Mesothelial cell of epicardium (in vitro differentiated cells): ENCODE results near the gene BIRC7. TPM values are rescaled to one million over a fixed set of nuclear protein-coding genes. Genes with fewer than 3 reads are reported as not detected.

ENCODE experiments used
- DNase-seq, 2 experiments: peaks; one replicate each; pipeline ENCODE4 v3.0.0; 2021; ENCODE audit warnings: low spot score in 2 of 2; ENCODE audit not compliant: unreplicated experiment in 2 of 2
- H3K27ac Mint-ChIP-seq: 2 replicates; pipeline ENCODE4 v1.8.0; 2021; ENCODE audit warnings: mixed read lengths
- H3K27me3 Mint-ChIP-seq: 2 replicates; pipeline ENCODE4 v1.8.0; 2021; ENCODE audit warnings: low read depth, mixed read lengths
- H3K36me3 Mint-ChIP-seq: 2 replicates; pipeline ENCODE4 v1.8.0; 2021; ENCODE audit warnings: mixed read lengths
- H3K4me1 Mint-ChIP-seq: 2 replicates; pipeline ENCODE4 v1.8.0; 2021; ENCODE audit warnings: mixed read lengths
- H3K4me3 Mint-ChIP-seq: 2 replicates; pipeline ENCODE4 v1.8.0; 2021; ENCODE audit warnings: mild to moderate bottlenecking, moderate library complexity, mixed read lengths
- H3K9me3 Mint-ChIP-seq: 2 replicates; pipeline ENCODE4 v1.8.0; 2021; ENCODE audit warnings: mixed read lengths
- total RNA-seq: library from RNA; stranded (reverse); gene quantifications from 3 replicates; pipeline ENCODE4 v1.2.1, GENCODE V29; 2021
- TF ChIP-seq, protein P1 (sequence below): fragments of 200-600 bp; sonication (generic); IDR thresholded peaks from one replicate; pipeline ENCODE4 v1.5.0; 2021; ENCODE audit warnings: antibody characterized with exemption; ENCODE audit not compliant: unreplicated experiment

The BIRC7 gene
- total RNA-seq, 1 donor from 2014 or later, result 0.36 TPM

DNA sequence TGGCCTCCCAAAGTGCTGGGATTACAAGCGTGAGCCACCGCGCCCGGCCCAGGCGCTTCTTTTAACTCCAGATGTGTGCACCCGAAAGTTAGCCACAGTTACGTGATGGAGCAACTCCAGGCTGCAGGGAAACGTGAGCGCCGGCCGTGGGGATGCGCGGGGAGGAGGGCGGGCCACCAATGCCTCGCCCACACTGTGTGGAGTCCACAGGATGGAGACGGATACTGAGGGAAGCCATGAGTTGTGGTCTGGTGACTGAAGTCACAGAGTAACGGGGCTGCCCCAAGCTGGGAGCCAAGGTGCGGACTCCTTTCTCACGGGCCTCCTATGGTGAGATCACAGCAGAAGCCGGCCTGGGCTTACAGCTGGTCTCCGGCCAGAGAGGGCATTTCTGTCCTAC lies 43.0 kb upstream of the BIRC7 start:
- Mint-ChIP-seq H3K9me3 (no peaks in the 10 kb centered on the region), H3K36me3 (peaks cover 15% of the 10 kb centered on the region), H3K27ac (no peak overlapping the region), H3K4me1 (no peaks in the 10 kb centered on the region), H3K4me3 (no peak overlapping the region), H3K27me3 (no peaks in the 10 kb centered on the region)
- no peak for DNase-seq
- TF ChIP-seq, protein P1, sequence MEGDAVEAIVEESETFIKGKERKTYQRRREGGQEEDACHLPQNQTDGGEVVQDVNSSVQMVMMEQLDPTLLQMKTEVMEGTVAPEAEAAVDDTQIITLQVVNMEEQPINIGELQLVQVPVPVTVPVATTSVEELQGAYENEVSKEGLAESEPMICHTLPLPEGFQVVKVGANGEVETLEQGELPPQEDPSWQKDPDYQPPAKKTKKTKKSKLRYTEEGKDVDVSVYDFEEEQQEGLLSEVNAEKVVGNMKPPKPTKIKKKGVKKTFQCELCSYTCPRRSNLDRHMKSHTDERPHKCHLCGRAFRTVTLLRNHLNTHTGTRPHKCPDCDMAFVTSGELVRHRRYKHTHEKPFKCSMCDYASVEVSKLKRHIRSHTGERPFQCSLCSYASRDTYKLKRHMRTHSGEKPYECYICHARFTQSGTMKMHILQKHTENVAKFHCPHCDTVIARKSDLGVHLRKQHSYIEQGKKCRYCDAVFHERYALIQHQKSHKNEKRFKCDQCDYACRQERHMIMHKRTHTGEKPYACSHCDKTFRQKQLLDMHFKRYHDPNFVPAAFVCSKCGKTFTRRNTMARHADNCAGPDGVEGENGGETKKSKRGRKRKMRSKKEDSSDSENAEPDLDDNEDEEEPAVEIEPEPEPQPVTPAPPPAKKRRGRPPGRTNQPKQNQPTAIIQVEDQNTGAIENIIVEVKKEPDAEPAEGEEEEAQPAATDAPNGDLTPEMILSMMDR, result no peak

DNA sequence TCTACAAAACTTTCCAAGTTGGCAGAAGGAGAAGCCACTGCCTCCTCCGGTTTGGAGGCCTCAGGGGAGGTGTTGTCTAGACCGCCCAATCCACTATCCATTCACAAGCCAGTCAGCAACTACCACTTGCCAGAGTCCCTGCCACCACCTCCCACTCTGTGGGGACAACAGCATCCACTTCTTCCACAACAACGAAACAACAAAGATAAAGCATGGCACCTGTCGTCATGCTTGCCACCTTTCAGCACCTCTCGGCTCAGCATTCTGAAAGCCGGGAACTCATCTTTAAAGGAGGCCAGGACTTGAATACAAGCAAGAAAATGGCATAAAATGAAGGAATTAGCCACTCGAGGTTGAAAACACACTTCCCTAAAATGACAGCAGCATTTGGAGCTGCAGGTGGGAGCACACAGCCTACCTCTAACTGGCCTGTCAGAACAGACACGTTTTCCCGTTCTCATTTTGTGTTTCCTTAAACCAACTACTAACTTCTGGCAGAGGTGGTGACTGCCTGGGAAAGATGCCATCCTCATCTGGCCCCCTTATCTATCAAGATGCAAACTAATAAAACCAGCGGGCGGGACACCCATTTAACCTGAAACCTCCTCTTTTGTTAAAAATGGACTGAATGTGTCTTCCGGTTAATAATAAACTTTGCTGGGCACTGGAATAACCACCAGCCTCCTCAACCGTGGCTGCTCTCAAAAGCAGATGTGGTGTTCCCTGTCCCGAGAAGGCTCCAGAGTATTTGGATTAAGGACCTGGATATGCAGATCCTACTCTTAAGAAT lies 41.5 kb upstream of the BIRC7 start:
- TF ChIP-seq, protein P1, result no peak
- Mint-ChIP-seq H3K4me3 (no peak overlapping the region), H3K4me1 (peaks cover 6% of the 10 kb centered on the region), H3K27ac (no peak overlapping the region), H3K36me3 (peaks cover 15% of the 10 kb centered on the region), H3K9me3 (no peaks in the 10 kb centered on the region), H3K27me3 (no peaks in the 10 kb centered on the region)
- DNase-seq, result no peak

DNA sequence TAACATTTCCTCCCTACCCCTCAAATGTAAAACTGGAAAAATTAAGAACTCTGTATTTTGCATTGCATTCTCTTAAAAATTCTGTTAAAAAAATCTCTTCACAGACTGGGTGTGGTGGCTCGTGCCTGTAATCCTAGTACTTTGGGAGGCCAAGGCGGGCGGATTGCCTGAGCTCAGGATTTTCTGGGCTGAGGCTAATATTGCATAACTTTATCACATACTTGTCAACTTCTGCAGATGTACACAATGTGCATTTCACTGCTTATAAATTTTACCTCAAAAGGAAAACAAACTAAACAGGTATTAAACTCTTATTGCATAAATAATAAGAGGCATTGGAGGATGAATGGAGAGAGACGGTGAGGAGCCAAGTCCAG lies 40.9 kb upstream of the BIRC7 start:
- peaks cover 18% of the 10 kb centered on the region for H3K36me3 Mint-ChIP-seq
- H3K9me3 Mint-ChIP-seq, result no peaks in the 10 kb centered on the region
- no peak for DNase-seq
- TF ChIP-seq, protein P1, result no peak
- no peaks in the 10 kb centered on the region for H3K27me3 Mint-ChIP-seq
- no peak overlapping the region for H3K4me3 Mint-ChIP-seq
- peaks cover 6% of the 10 kb centered on the region for H3K4me1 Mint-ChIP-seq
- no peak overlapping the region for H3K27ac Mint-ChIP-seq

DNA sequence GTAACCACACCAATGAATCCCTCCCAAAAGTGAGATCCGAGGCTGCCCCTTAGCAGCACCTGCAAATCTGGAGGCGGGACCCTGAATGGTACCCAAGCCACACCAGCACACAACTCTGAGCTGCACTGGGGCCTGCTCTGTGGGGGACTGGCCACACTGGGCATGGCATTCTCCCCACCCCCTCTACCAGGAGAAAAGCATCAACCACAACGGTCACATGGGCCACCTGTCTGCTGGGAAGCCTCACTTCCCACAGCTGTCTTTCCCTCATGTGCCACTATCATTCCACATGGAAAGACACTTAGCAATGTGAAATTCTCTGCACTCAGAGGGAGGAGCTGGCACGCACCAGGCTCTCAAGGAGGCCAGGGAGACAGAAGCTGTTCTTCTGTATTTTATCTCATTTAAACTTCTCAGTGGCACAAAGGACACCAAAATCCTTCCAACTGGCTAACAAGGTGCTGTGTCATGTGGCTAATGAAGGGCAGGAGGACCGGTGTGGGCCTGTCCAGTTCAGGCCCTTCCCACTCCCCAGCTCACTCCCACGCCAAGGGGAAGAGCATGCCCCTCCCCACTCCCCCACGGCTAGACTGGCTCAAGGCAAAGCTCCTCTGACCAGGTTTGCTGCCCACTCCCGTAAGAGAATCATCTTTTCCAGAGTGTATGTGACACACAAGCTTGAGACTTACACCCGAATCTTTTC lies 38.8 kb upstream of the BIRC7 start:
- H3K27ac Mint-ChIP-seq, result no peak overlapping the region
- H3K9me3 Mint-ChIP-seq, result no peaks in the 10 kb centered on the region
- H3K4me3 Mint-ChIP-seq, result no peak overlapping the region
- no peaks in the 10 kb centered on the region for H3K27me3 Mint-ChIP-seq
- peaks cover 26% of the 10 kb centered on the region for H3K36me3 Mint-ChIP-seq
- no peak for DNase-seq
- TF ChIP-seq, protein P1, result no peak
- peaks cover 6% of the 10 kb centered on the region for H3K4me1 Mint-ChIP-seq

DNA sequence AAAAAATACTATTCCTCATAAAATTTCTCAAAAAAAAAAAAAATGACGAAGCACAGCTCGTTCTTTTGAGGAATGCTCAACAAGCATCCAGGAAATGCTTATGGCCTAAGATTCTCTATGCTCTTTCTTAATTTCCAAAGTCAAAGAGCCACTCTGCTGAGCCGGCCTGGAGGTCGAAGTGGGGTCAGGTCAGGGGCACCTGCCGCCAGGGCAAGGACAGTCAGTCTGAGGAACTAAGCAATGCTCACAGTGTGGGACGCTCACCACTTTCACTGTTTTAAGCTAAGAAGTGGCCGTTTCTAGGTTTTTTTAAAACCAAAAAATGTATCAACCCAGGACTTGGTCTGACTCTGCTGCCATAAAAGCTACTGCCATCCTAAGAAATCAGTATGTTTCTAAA lies 37.1 kb upstream of the BIRC7 start:
- H3K4me1 Mint-ChIP-seq, result peaks cover 6% of the 10 kb centered on the region
- no peaks in the 10 kb centered on the region for H3K27me3 Mint-ChIP-seq
- no peak for DNase-seq
- no peak overlapping the region for H3K4me3 Mint-ChIP-seq
- no peak overlapping the region for H3K27ac Mint-ChIP-seq
- TF ChIP-seq, protein P1, result no peak
- no peaks in the 10 kb centered on the region for H3K9me3 Mint-ChIP-seq
- H3K36me3 Mint-ChIP-seq, result peaks cover 33% of the 10 kb centered on the region
